ENCODE results near the gene GRAMD4.

GRAMD4 gene

DNA sequence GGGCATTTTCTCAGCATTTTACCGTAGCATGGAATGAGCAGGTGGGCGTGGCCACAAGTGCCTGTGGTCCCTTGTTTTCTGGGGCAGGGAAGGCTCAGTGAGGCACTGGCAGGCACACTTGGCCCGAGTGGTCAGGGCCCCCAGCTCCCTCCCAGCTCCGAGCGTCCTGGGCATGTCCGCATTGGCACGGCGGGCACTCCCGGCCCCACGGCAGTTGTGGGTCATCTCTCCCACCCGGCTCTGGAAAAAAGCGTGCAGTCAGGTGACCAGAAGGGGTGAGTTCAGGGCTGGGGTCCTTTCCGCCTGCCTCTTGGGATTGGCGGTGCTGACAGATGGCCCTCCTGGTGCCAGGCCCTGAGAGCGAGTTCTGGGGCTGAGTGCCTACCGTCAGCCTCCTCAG is 55.8 kb downstream of the GRAMD4 start:
- H3K27me3 Mint-ChIP-seq (ENCODE audit: low read depth) = peaks cover 4% of the 10 kb centered on the region
- TF ChIP-seq, protein P1, sequence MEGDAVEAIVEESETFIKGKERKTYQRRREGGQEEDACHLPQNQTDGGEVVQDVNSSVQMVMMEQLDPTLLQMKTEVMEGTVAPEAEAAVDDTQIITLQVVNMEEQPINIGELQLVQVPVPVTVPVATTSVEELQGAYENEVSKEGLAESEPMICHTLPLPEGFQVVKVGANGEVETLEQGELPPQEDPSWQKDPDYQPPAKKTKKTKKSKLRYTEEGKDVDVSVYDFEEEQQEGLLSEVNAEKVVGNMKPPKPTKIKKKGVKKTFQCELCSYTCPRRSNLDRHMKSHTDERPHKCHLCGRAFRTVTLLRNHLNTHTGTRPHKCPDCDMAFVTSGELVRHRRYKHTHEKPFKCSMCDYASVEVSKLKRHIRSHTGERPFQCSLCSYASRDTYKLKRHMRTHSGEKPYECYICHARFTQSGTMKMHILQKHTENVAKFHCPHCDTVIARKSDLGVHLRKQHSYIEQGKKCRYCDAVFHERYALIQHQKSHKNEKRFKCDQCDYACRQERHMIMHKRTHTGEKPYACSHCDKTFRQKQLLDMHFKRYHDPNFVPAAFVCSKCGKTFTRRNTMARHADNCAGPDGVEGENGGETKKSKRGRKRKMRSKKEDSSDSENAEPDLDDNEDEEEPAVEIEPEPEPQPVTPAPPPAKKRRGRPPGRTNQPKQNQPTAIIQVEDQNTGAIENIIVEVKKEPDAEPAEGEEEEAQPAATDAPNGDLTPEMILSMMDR (IDR thresholded peaks at IDR 0.05; ENCODE audit: unreplicated experiment in 3 of 3) = no peak
- no peaks in the 10 kb centered on the region for H3K9me3 Mint-ChIP-seq
- H3K36me3 Mint-ChIP-seq (ENCODE audit: low read depth) = no peaks in the 10 kb centered on the region
- no peak overlapping the region for H3K27ac Mint-ChIP-seq
- H3K4me3 Mint-ChIP-seq = no peak overlapping the region
- H3K4me1 Mint-ChIP-seq = no peaks in the 10 kb centered on the region

- Mint-ChIP-seq H3K27me3 (ENCODE audit: low read depth) (peaks cover 4% of the 10 kb centered on the region), H3K36me3 (ENCODE audit: low read depth) (no peaks in the 10 kb centered on the region), H3K27ac (no peak overlapping the region), H3K9me3 (no peaks in the 10 kb centered on the region), H3K4me1 (no peaks in the 10 kb centered on the region), H3K4me3 (no peak overlapping the region)
- TF ChIP-seq, protein P1 (IDR thresholded peaks at IDR 0.05; ENCODE audit: unreplicated experiment in 3 of 3) = no peak
Observed at GRCh38 chr22:46676479-46676878, 56.3 kb downstream of the GRAMD4 start.

DNA sequence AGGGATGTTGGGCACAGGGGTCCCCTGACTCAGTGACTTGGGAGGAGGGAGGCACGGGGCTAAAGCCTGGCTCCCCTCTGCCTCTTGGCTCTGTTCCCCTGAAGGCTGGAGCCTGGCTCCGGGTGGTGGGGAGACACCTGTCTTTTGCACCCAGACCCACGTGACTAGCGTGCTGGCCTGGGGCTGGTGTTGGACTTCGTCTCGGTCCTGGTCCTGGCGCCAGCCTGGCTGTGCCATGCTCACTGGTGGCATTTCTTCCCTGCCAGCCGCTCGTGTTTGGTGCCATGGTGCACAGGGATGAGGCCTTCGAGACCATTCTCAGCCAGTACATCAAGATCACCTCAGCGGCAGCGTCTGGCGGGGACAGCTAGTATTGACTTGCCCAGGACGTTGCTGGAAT is 56.7 kb downstream of the GRAMD4 start:
- H3K27ac Mint-ChIP-seq = no peak overlapping the region
- TF ChIP-seq, protein P1 (IDR thresholded peaks at IDR 0.05; ENCODE audit: unreplicated experiment in 3 of 3) = no peak
- H3K36me3 Mint-ChIP-seq (ENCODE audit: low read depth) = no peaks in the 10 kb centered on the region

DNA sequence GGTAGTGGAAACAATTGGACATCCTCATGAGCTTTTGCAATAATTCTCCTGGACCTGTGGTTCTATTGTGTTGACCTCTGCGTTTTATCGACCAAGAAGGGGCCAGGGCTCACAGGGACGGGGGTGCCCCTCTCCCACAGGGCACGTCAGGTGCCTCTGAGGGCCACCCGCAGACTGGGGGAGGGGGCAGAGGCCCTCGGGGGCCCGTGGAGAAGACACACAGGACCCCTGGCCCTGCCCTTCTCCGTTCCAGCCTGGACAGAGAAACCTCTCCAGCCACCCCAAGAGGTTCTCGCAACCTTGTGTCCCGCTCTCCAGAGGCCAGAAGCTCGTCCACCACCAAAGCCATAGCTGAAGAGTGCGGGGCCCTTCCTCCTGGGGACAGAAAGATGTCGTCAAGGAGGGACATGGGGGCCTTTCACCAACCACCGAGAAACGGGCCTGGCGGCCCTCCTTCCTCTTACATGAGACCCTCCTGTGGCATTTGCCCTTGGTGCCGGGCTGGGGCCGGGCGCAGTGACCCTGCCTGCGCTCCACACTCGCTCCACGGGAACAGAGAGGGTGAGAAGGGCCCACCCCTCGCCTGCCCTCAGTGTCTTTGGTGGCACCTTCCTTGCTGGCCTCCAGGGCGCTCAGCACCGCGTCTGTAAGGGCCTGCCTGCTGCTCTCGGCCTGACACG is 57.3 kb downstream of the GRAMD4 start:
- no peaks in the 10 kb centered on the region for H3K9me3 Mint-ChIP-seq
- no peaks in the 10 kb centered on the region for H3K4me1 Mint-ChIP-seq
- no peak overlapping the region for H3K27ac Mint-ChIP-seq
- H3K36me3 Mint-ChIP-seq (ENCODE audit: low read depth) = no peaks in the 10 kb centered on the region
- H3K27me3 Mint-ChIP-seq (ENCODE audit: low read depth) = peaks cover under 1% of the 10 kb centered on the region
- TF ChIP-seq, protein P1 (IDR thresholded peaks at IDR 0.05; ENCODE audit: unreplicated experiment in 3 of 3) = no peak
- H3K4me3 Mint-ChIP-seq = no peak overlapping the region

More for the DNA sequence above, 56.7 kb downstream of the GRAMD4 start:
- no peaks in the 10 kb centered on the region for H3K4me1 Mint-ChIP-seq
- peaks cover 4% of the 10 kb centered on the region for H3K27me3 Mint-ChIP-seq (ENCODE audit: low read depth)
- H3K9me3 Mint-ChIP-seq = no peaks in the 10 kb centered on the region
- H3K4me3 Mint-ChIP-seq = no peak overlapping the region

DNA sequence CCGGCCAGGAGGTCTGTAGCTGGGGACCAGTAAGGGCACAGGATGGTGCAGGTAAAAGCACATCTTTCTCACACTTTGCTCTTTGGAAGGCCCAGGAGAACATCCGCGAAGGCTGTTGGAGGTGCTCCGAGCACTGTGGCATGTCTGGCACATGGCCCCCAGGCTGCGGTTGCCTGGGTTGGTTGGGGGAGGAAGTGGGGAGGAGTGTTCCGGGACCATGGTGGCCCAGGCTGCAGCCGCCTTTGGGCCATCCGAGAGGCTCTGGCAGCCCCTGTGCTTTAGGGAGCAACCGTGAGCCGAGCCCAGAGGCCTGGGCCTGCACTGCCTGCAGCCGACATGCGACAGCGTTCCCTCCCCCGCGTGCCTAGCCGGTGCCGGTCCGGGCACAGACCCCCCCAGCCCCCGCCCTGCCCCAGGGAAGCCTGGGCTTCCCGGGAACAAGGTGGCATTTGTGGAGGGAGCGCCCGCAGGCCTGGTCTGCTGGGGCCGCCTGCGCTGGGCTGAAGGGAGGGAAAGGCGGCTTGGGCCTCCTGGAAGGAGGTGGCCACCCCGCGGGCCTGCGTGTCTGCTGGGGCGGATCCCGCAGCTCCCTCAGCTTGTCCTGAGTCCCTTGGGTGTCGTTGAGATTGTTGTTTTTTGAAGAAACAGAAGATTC is 57.9 kb downstream of the GRAMD4 start:
- Mint-ChIP-seq H3K4me1 (no peaks in the 10 kb centered on the region), H3K36me3 (ENCODE audit: low read depth) (no peaks in the 10 kb centered on the region), H3K27ac (no peak overlapping the region), H3K9me3 (no peaks in the 10 kb centered on the region), H3K4me3 (no peak overlapping the region), H3K27me3 (ENCODE audit: low read depth) (no peaks in the 10 kb centered on the region)
- TF ChIP-seq, protein P1 (IDR thresholded peaks at IDR 0.05; ENCODE audit: unreplicated experiment in 3 of 3) = no peak

All from nephron (organoid).